ENCODE data around the gene NPBWR2.

Gene NPBWR2

GRCh38 chr20:64086801-64087200, 20.6 kb downstream of the NPBWR2 start:
- ChIA-PET POLR2A (no interaction called here), CTCF (interaction anchor here (1.3 to 2.6 kb wide), 5 partner anchors 12 to 35 kb away, joined by 3 to 8 read pairs (median 4); no protein-coding TSS in a partner anchor)
- DNase-seq (ENCODE audit: extremely low spot score), result no peak
- TF ChIP-seq CTCF (IDR thresholded peaks at IDR 0.05; ENCODE audit: control extremely low read depth, extremely low read depth, low read depth, missing control alignments), result no peak

GRCh38 chr20:64084685-64085152, 22.6 kb downstream of the NPBWR2 start:
- POLR2A ChIA-PET, result no interaction called here
- no peak for DNase-seq (ENCODE audit: extremely low spot score)
- no peak for TF ChIP-seq CTCF (IDR thresholded peaks at IDR 0.05; ENCODE audit: control extremely low read depth, extremely low read depth, low read depth, missing control alignments)
- CTCF ChIA-PET, result interaction anchor here (0.8 to 2.6 kb wide), 6 partner anchors 9 to 588 kb away, joined by 3 to 12 read pairs (median 8); no protein-coding TSS in a partner anchor

- TF ChIP-seq CTCF (IDR thresholded peaks at IDR 0.05; ENCODE audit: control extremely low read depth, extremely low read depth, low read depth, missing control alignments), result no peak
- ChIA-PET POLR2A (no interaction called here), CTCF (interaction anchor here (0.7 to 2.2 kb wide), 15 partner anchors 9 to 587 kb away, joined by 3 to 13 read pairs (median 6); partner anchors contain the start of gene PRPF6)
- DNase-seq (ENCODE audit: extremely low spot score), result no peak
Measured at GRCh38 chr20:64083804-64084684, 23.3 kb downstream of the NPBWR2 start, which contains the start of gene LKAAEAR1. LKAAEAR1 (minus strand) TSS chr20:64084398; CDS start chr20:64084219, 179 bp downstream.

- TF ChIP-seq CTCF (IDR thresholded peaks at IDR 0.05; ENCODE audit: control extremely low read depth, extremely low read depth, low read depth, missing control alignments), result peak; percentile 88
- ChIA-PET POLR2A (interaction anchor here (0.5 kb wide), 1 partner anchor 574 kb away, joined by 5 read pairs; no protein-coding TSS in a partner anchor), CTCF (interaction anchor here (0.7 to 2.2 kb wide), 13 partner anchors 13 to 103 kb away, joined by 3 to 13 read pairs (median 6); partner anchors contain the start of gene PRPF6)
- DNase-seq (ENCODE audit: extremely low spot score), result peak; percentile 79
Measured at GRCh38 chr20:64083378-64083803, 24.0 kb downstream of the NPBWR2 start.

GRCh38 chr20:64082820-64083377, 24.5 kb downstream of the NPBWR2 start:
- POLR2A ChIA-PET, result interaction anchor here (0.5 kb wide), 1 partner anchor 573 kb away, joined by 5 read pairs; no protein-coding TSS in a partner anchor

More at GRCh38 chr20:64082820-64083377, 24.5 kb downstream of the NPBWR2 start:
- TF ChIP-seq CTCF (IDR thresholded peaks at IDR 0.05; ENCODE audit: control extremely low read depth, extremely low read depth, low read depth, missing control alignments), result no peak
- no peak for DNase-seq (ENCODE audit: extremely low spot score)
- CTCF ChIA-PET, result interaction anchor here (1.0 to 2.2 kb wide), 11 partner anchors 13 to 103 kb away, joined by 3 to 13 read pairs (median 6); partner anchors contain the start of gene PRPF6

Data from GM10248 (cell line).